ENCODE results near the gene FAM13A. TPM values are rescaled to one million over a fixed set of nuclear protein-coding genes. Genes with fewer than 3 reads are reported as not detected.

FAM13A gene
- total and polyA plus RNA-seq, 10 of the 15 experiments (the other 5 are each of a cell fraction or from before 2014, with no cell fraction given), result 0.05 to 1.8 (median 0.27) TPM; not detected in 1

DNA sequence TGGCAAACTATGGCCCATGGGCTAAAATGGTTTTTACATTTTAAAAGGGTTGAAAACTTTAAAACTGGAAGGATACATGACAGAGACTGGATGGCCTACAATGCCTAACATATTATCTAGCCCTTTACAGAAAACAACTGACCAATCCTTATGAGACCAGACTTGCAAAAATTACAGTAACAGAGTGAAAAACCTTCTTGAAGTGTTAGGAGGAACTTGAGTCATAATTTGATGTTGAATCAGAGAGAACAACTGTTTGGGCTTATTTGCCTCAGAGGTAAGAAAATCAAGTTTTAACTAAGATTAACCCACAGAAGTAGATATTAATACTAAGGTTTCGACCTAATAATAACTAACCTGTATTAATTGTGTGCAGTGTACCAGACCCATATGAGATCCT, 347.0 kb downstream of the FAM13A start:
- TF ChIP-seq, protein P1, sequence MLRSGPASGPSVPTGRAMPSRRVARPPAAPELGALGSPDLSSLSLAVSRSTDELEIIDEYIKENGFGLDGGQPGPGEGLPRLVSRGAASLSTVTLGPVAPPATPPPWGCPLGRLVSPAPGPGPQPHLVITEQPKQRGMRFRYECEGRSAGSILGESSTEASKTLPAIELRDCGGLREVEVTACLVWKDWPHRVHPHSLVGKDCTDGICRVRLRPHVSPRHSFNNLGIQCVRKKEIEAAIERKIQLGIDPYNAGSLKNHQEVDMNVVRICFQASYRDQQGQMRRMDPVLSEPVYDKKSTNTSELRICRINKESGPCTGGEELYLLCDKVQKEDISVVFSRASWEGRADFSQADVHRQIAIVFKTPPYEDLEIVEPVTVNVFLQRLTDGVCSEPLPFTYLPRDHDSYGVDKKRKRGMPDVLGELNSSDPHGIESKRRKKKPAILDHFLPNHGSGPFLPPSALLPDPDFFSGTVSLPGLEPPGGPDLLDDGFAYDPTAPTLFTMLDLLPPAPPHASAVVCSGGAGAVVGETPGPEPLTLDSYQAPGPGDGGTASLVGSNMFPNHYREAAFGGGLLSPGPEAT (IDR thresholded peaks at IDR 0.05; ENCODE audit: low read depth), result no peak
- TF ChIP-seq, protein P2, sequence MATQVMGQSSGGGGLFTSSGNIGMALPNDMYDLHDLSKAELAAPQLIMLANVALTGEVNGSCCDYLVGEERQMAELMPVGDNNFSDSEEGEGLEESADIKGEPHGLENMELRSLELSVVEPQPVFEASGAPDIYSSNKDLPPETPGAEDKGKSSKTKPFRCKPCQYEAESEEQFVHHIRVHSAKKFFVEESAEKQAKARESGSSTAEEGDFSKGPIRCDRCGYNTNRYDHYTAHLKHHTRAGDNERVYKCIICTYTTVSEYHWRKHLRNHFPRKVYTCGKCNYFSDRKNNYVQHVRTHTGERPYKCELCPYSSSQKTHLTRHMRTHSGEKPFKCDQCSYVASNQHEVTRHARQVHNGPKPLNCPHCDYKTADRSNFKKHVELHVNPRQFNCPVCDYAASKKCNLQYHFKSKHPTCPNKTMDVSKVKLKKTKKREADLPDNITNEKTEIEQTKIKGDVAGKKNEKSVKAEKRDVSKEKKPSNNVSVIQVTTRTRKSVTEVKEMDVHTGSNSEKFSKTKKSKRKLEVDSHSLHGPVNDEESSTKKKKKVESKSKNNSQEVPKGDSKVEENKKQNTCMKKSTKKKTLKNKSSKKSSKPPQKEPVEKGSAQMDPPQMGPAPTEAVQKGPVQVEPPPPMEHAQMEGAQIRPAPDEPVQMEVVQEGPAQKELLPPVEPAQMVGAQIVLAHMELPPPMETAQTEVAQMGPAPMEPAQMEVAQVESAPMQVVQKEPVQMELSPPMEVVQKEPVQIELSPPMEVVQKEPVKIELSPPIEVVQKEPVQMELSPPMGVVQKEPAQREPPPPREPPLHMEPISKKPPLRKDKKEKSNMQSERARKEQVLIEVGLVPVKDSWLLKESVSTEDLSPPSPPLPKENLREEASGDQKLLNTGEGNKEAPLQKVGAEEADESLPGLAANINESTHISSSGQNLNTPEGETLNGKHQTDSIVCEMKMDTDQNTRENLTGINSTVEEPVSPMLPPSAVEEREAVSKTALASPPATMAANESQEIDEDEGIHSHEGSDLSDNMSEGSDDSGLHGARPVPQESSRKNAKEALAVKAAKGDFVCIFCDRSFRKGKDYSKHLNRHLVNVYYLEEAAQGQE (IDR thresholded peaks at IDR 0.05; ENCODE audit: low read depth, low read length), result no peak
- TF ChIP-seq RB1 (IDR thresholded peaks at IDR 0.05; ENCODE audit: borderline replicate concordance), result no peak
- TF ChIP-seq SIX5 (IDR thresholded peaks at IDR 0.05; ENCODE audit: low read depth, low read length, severe bottlenecking), result no peak
- no peak for TF ChIP-seq GABPA (IDR thresholded peaks at IDR 0.05; ENCODE audit: low read depth)
- TF ChIP-seq BRCA1 (IDR thresholded peaks at IDR 0.05; ENCODE audit: low read depth, low read length), result no peak
- WGBS (ENCODE audit: insufficient coverage, insufficient replicate concordance, low lambda C conversion rate, missing lambda C conversion rate), result 58% methylated on average over 1 of the region's 1 CpG
- CTCF ChIA-PET, result no interaction called here
- Histone ChIP-seq H3K79me2 (ENCODE audit: control insufficient read depth, insufficient read depth, low read length) (no peaks in the 10 kb centered on the region), H3K4me1 (ENCODE audit: control insufficient read depth, insufficient read depth, low read length) (no peaks in the 10 kb centered on the region), H4K20me1 (ENCODE audit: control insufficient read depth, insufficient read depth) (no peaks in the 10 kb centered on the region), H3K27me3 (replicated peaks in 1 of 2; ENCODE audit: control insufficient read depth in 2 of 2, insufficient read depth in 2 of 2, low read length in 1 of 2) (no peaks in the 10 kb centered on the region), H3K9ac (ENCODE audit: control insufficient read depth, insufficient read depth, low read length) (no peak overlapping the region), H3K9me3 (replicated peaks; ENCODE audit: control insufficient read depth, insufficient read depth, low read length) (no peaks in the 10 kb centered on the region), H3K4me3 (no peak overlapping the region), H2AFZ (ENCODE audit: control insufficient read depth, low read depth, low read length) (no peak overlapping the region), H3K4me2 (ENCODE audit: control insufficient read depth, insufficient read depth) (no peak overlapping the region), H3K27ac (ENCODE audit: control insufficient read depth, insufficient read depth) (no peak overlapping the region), H3K36me3 (ENCODE audit: control insufficient read depth in 2 of 2, insufficient read depth in 2 of 2, low read length in 1 of 2) (no peaks in the 10 kb centered on the region; a peak in 1 of 4 replicates)
- in situ Hi-C loops (cut with MboI) (no loop called here), intact Hi-C loops (cut with micrococcal nuclease; ENCODE audit: unreplicated experiment) (no loop called here)
- BruUV-seq (replicated peaks), result no TSS peak
- ATAC-seq (no peak), FAIRE-seq (no peak), DNase-seq (ENCODE audit: low read depth, low spot score) (no peak)
- RAD21 ChIA-PET (ENCODE audit: unreplicated experiment), result no interaction called here
- POLR2A ChIA-PET, result no interaction called here
- SMC1A ChIA-PET (ENCODE audit: uncharacterized antibody, unreplicated experiment), result no interaction called here

All from GM12878 (cell line).